IMR-90 (cell line): ENCODE measurements around the gene BPIFB2. TPM values are rescaled to one million over a fixed set of nuclear protein-coding genes. Genes with fewer than 3 reads are reported as not detected.

Experiments used
- ATAC-seq: fragments of 200-7000 bp; cut with Tn5 transposase; 2 replicates; pipeline ENCODE4 v1.9.1; 2020; ENCODE audit warnings: low read depth, mild to moderate bottlenecking, moderate library complexity
- BruUV-seq: library from RNA; stranded (reverse); fragments of 400-500 nt; replicated peaks from 2 replicates; lab custom pipeline; 2021; lab: Mats Ljungman, UMichigan
- CTCF ChIA-PET: fragments of 300-600 bp; formaldehyde crosslinking; extraction: SDS; loops from one replicate; lab custom pipeline; 2021; ENCODE audit warnings: antibody characterized with exemption; lab: Yijun Ruan, JAX
- POLR2A ChIA-PET: fragments of 300-600 bp; sonication (Branson Sonifier 250); formaldehyde crosslinking; loops from one replicate; lab custom pipeline; 2022; ENCODE audit warnings: antibody characterized with exemption; ENCODE audit not compliant: unreplicated experiment; lab: Charles Lee
- DNase-seq: peaks from one replicate; pipeline ENCODE4 v3.0.0; 2013
- H2AFZ ChIP-seq: replicated peaks from 2 replicates; pipeline ENCODE3; 2013; ENCODE audit warnings: low read length, mild to moderate bottlenecking; ENCODE audit not compliant: poor library complexity
- H2AK5ac ChIP-seq: 2 replicates; pipeline ENCODE4 v1.6.1; 2013; ENCODE audit warnings: low read depth, low read length, inconsistent platforms
- H2AK9ac ChIP-seq: replicated peaks from 2 replicates; pipeline ENCODE3; 2013; ENCODE audit warnings: mild to moderate bottlenecking, low read depth, low read length, moderate library complexity; ENCODE audit not compliant: poor library complexity
- H2BK120ac ChIP-seq: 2 replicates; pipeline ENCODE4 v1.6.1; 2013; ENCODE audit warnings: low read depth, low read length, inconsistent platforms
- H2BK15ac ChIP-seq: 3 replicates; pipeline ENCODE4 v1.6.1; 2013; ENCODE audit warnings: low read depth, low read length, inconsistent platforms
- H2BK20ac ChIP-seq: 2 replicates; pipeline ENCODE4 v1.6.1; 2013; ENCODE audit warnings: low read depth, mild to moderate bottlenecking, inconsistent platforms, low read length, moderate library complexity
- H2BK5ac ChIP-seq: 2 replicates; pipeline ENCODE4 v1.6.1; 2013; ENCODE audit warnings: mild to moderate bottlenecking, low read depth, low read length, inconsistent platforms; ENCODE audit not compliant: poor library complexity, severe bottlenecking
- H3K14ac ChIP-seq: replicated peaks from 2 replicates; pipeline ENCODE4 v1.6.1; 2013; ENCODE audit warnings: low read depth, low read length, inconsistent platforms
- H3K18ac ChIP-seq: 2 replicates; pipeline ENCODE4 v1.6.1; 2013; ENCODE audit warnings: low read depth, low read length, control low read depth
- H3K23ac ChIP-seq: 2 replicates; pipeline ENCODE4 v1.6.1; 2013; ENCODE audit warnings: low read depth, low read length, inconsistent platforms
- H3K27ac ChIP-seq: 2 replicates; pipeline ENCODE4 v1.5.1; 2013; ENCODE audit warnings: mild to moderate bottlenecking, control low read depth, low read length; ENCODE audit not compliant: insufficient read depth
- H3K27me3 ChIP-seq: 2 replicates; pipeline ENCODE4 v1.6.1; 2013; ENCODE audit warnings: low read length; ENCODE audit not compliant: control insufficient read depth, insufficient read depth
- H3K36me3 ChIP-seq: 2 replicates; pipeline ENCODE4 v1.6.1; 2013; ENCODE audit warnings: low read length, mixed read lengths; ENCODE audit not compliant: control insufficient read depth, insufficient read depth
- H3K4ac ChIP-seq: 2 replicates; pipeline ENCODE4 v1.6.1; 2013; ENCODE audit warnings: low read depth, low read length, inconsistent platforms
- H3K4me1 ChIP-seq: 2 replicates; pipeline ENCODE4 v1.6.1; 2013; ENCODE audit warnings: low read length, mixed read lengths; ENCODE audit not compliant: control insufficient read depth, insufficient read depth
- H3K4me2 ChIP-seq: 2 replicates; pipeline ENCODE4 v1.6.1; 2013; ENCODE audit warnings: low read depth, mild to moderate bottlenecking, control low read depth, low read length, moderate library complexity
- H3K4me3 ChIP-seq: 2 replicates; pipeline ENCODE4 v1.5.1; 2013; ENCODE audit warnings: low read depth, mild to moderate bottlenecking, control low read depth, low read length, moderate library complexity; ENCODE audit not compliant: insufficient read depth
- H3K56ac ChIP-seq: 2 replicates; pipeline ENCODE4 v1.6.1; 2013; ENCODE audit warnings: low read length, inconsistent platforms; ENCODE audit not compliant: insufficient read depth; ENCODE audit errors: extremely low read depth
- H3K79me1 ChIP-seq, 2 experiments: 2 replicates each; pipeline ENCODE4 v1.6.1; 2013; ENCODE audit warnings: low read length in 2 of 2, inconsistent platforms in 1 of 2, low read depth in 1 of 2
- H3K9ac ChIP-seq: 2 replicates; pipeline ENCODE4 v1.6.1; 2013; ENCODE audit warnings: low read depth, low read length, control low read depth
- H3K9me1 ChIP-seq: 2 replicates; pipeline ENCODE4 v1.6.1; 2013; ENCODE audit warnings: low read length, inconsistent platforms; ENCODE audit not compliant: insufficient read depth
- H3K9me3 ChIP-seq: 2 replicates; pipeline ENCODE4 v1.6.1; 2013; ENCODE audit warnings: low read length; ENCODE audit not compliant: control insufficient read depth, insufficient read depth
- H4K20me1 ChIP-seq: 2 replicates; pipeline ENCODE4 v1.6.1; 2013; ENCODE audit warnings: low read length, inconsistent platforms; ENCODE audit not compliant: insufficient read depth
- H4K5ac ChIP-seq: 2 replicates; pipeline ENCODE4 v1.6.1; 2013; ENCODE audit warnings: mild to moderate bottlenecking, low read depth, low read length, control low read depth
- H4K8ac ChIP-seq, 2 experiments: 2 replicates each; pipeline ENCODE4 v1.6.1; 2013; ENCODE audit warnings: low read depth in 2 of 2, low read length in 2 of 2, control low read depth in 1 of 2, inconsistent platforms in 1 of 2
- H4K91ac ChIP-seq: 2 replicates; pipeline ENCODE4 v1.6.1; 2013; ENCODE audit warnings: low read depth, low read length, inconsistent platforms; ENCODE audit not compliant: insufficient read depth
- BHLHE40 ChIP-seq: fragments of 150-350 bp; IDR thresholded peaks from 2 replicates; pipeline ENCODE4 v1.6.1; 2016; ENCODE audit warnings: mild to moderate bottlenecking, low read depth, low read length
- CTCF ChIP-seq: conservative IDR thresholded peaks from 2 replicates; pipeline ENCODE4 v1.5.1; 2012; ENCODE audit warnings: mild to moderate bottlenecking, low read depth, low read length, improper control_type of control experiment
- ELK1 ChIP-seq: fragments of 150-350 bp; IDR thresholded peaks from 2 replicates; pipeline ENCODE4 v1.6.1; 2016; ENCODE audit warnings: low read depth, mild to moderate bottlenecking, low read length, moderate library complexity, borderline replicate concordance
- MAFK ChIP-seq: IDR thresholded peaks from 2 replicates; pipeline ENCODE4 v1.6.1; 2012; ENCODE audit warnings: low read depth, low read length, improper control_type of control experiment
- MXI1 ChIP-seq: IDR thresholded peaks from 2 replicates; pipeline ENCODE4 v1.6.1; 2012; ENCODE audit warnings: low read depth, mild to moderate bottlenecking, low read length, moderate library complexity, borderline replicate concordance
- RCOR1 ChIP-seq: IDR thresholded peaks from 2 replicates; pipeline ENCODE4 v1.6.1; 2012; ENCODE audit warnings: mild to moderate bottlenecking, low read length, improper control_type of control experiment; ENCODE audit not compliant: insufficient replicate concordance
- SMC3 ChIP-seq: fragments of 150-350 bp; IDR thresholded peaks from 2 replicates; pipeline ENCODE4 v1.6.1; 2016; ENCODE audit warnings: low read depth, mild to moderate bottlenecking, antibody characterized with exemption, low read length, moderate library complexity
- WGBS, 2 experiments: methylation state at CpG; one replicate each; pipeline versions ENCODE4 v1.1.5 to v1.1.7; 2013; ENCODE audit warnings: missing lambda C conversion rate in 2 of 2; ENCODE audit not compliant: insufficient read length in 1 of 2; ENCODE audit errors: extremely low coverage in 2 of 2; 5-methylcytosine and 5-hydroxymethylcytosine counted together
- dilution Hi-C: fragments of 300-500 bp; cut with HindIII; formaldehyde crosslinking; loops from one replicate; pipeline ENCODE4 v1.14.3; 2018; ENCODE audit warnings: low sequenced_read_pairs; ENCODE audit not compliant: unreplicated experiment
- in situ Hi-C: fragments of 300-500 bp; cut with MboI; formaldehyde crosslinking; loops from 3 replicates; pipeline ENCODE4 v1.14.3; 2019; ENCODE audit warnings: low sequenced_read_pairs, inconsistent platforms, mixed read lengths
- intact Hi-C: fragments of 100-400 bp; cut with micrococcal nuclease; formaldehyde crosslinking; loops from 2 replicates; pipeline ENCODE4 v1.10.0; 2022
- polyA plus RNA-seq, 3 experiments: library from polyadenylated mRNA; depleted of rRNA; stranded (reverse); fragments of >200 nt; gene quantifications; 2 replicates each; pipeline ENCODE4 v1.2.3, GENCODE V29; 2012; ENCODE audit warnings: low replicate concordance in 1 of 3
- total RNA-seq: library from RNA; depleted of rRNA; stranded (reverse); fragments of >200 nt; gene quantifications from 2 replicates; pipeline ENCODE4 v1.2.3, GENCODE V29; 2012
- TF ChIP-seq, protein P1 (sequence below): fragments of 150-350 bp; IDR thresholded peaks from 2 replicates; pipeline ENCODE4 v1.6.1; 2017; ENCODE audit warnings: mild to moderate bottlenecking, antibody characterized with exemption, low read length, low read depth

BPIFB2 gene
- total and polyA plus RNA-seq, 2 of the 4 experiments (the other 2 are of a cell fraction): not detected

GRCh38 chr20:32964575-32964974, 42.9 kb upstream of the BPIFB2 start:
- H3K56ac ChIP-seq: no peak overlapping the region
- H3K14ac ChIP-seq: no peak overlapping the region
- H4K8ac ChIP-seq: no peak overlapping the region
- H3K18ac ChIP-seq: no peak overlapping the region
- H3K9ac ChIP-seq: no peak overlapping the region
- H3K9me3 ChIP-seq: no peaks in the 10 kb centered on the region
- TF ChIP-seq SMC3 (no peak), CTCF (no peak), MAFK (no peak), MXI1 (no peak), BHLHE40 (no peak), ELK1 (no peak), RCOR1 (no peak)
- TF ChIP-seq, protein P1, sequence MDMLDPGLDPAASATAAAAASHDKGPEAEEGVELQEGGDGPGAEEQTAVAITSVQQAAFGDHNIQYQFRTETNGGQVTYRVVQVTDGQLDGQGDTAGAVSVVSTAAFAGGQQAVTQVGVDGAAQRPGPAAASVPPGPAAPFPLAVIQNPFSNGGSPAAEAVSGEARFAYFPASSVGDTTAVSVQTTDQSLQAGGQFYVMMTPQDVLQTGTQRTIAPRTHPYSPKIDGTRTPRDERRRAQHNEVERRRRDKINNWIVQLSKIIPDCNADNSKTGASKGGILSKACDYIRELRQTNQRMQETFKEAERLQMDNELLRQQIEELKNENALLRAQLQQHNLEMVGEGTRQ: no peak
- H3K4me2 ChIP-seq: no peak overlapping the region
- ATAC-seq (no peak), DNase-seq (no peak)
- no peak overlapping the region for H3K23ac ChIP-seq
- H3K9me1 ChIP-seq: no peaks in the 10 kb centered on the region
- H3K27me3 ChIP-seq: peaks cover 15% of the 10 kb centered on the region
- no peak overlapping the region for H3K4me3 ChIP-seq
- H2BK5ac ChIP-seq: no peak overlapping the region
- no peak overlapping the region for H2BK120ac ChIP-seq
- H4K91ac ChIP-seq: no peak overlapping the region
- no peaks in the 10 kb centered on the region for H3K4me1 ChIP-seq
- H4K5ac ChIP-seq: no peak overlapping the region
- no peak overlapping the region for H2BK15ac ChIP-seq
- BruUV-seq: no TSS peak
- H2AK5ac ChIP-seq: no peak overlapping the region
- WGBS, 2 experiments: 59% methylated on average over 4 of the region's 6 CpGs; no CpG with 5 or more reads in 1 of the 2 experiments
- CTCF ChIA-PET: no interaction called here
- H4K20me1 ChIP-seq: no peaks in the 10 kb centered on the region
- H2AFZ ChIP-seq: no peak overlapping the region
- no peaks in the 10 kb centered on the region for H3K36me3 ChIP-seq
- in situ Hi-C loops (no loop called here), intact Hi-C loops (no loop called here), dilution Hi-C loops (no loop called here)
- POLR2A ChIA-PET: no interaction called here
- no peak overlapping the region for H2AK9ac ChIP-seq
- H2BK20ac ChIP-seq: no peak overlapping the region
- H3K79me1 ChIP-seq: no peaks in the 10 kb centered on the region
- H3K27ac ChIP-seq: no peak overlapping the region
- no peak overlapping the region for H3K4ac ChIP-seq
